ENCODE results near the gene MYO3B. TPM values are rescaled to one million over a fixed set of nuclear protein-coding genes. Genes with fewer than 3 reads are reported as not detected.

MYO3B gene
- total RNA-seq, 2 donors from 2014 or later = 0.26 to 0.79 TPM

DNA sequence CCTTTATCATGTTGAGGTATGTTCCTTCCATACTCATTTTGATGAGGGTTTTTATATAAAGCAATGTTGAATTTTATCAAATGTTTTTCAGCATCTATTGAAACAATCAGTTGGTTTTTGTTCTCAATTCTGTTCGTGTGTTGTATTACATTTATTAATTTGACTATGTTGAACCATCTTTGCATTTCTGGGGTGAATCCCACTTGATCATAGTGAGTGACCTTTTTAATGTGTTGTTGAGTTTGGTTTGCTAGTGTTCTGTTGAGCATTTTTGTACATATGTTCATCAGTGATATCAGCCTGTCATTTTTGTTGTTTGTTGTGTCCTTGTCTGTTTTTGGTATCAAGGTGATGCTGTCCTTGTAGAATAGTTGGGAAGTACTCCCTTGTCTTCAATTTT lies 110.9 kb downstream of the MYO3B start:
- H3K4me1 Mint-ChIP-seq = no peaks in the 10 kb centered on the region
- H3K27ac Mint-ChIP-seq = no peak overlapping the region
- peaks cover 10% of the 10 kb centered on the region for H3K9me3 Mint-ChIP-seq
- ATAC-seq (replicated peaks) = no peak
- peaks cover 28% of the 10 kb centered on the region for H3K27me3 Mint-ChIP-seq
- no peaks in the 10 kb centered on the region for H3K36me3 Mint-ChIP-seq (ENCODE audit: low read depth)
- no peak overlapping the region for H3K4me3 Mint-ChIP-seq

DNA sequence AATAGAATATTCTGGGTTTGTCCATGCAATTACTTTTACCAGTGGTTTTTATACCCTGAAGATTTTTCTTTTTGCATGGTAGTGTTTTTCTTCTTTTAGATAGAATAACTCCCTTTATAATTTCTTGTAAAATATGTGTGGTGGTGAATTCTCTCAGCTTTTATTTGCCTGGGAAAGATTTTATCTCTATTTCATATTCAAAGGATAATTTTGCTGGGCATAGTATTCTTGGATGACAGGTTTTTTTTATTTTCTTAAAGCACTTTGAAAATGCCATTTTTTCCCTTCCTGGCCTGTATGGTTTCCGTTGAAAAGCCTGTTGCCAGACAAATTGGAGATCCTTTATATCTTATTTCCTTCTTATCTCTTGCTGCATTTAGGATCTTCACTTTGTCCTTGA lies 113.5 kb downstream of the MYO3B start:
- Mint-ChIP-seq H3K36me3 (ENCODE audit: low read depth) (no peaks in the 10 kb centered on the region), H3K4me1 (no peaks in the 10 kb centered on the region), H3K9me3 (peaks cover 16% of the 10 kb centered on the region), H3K4me3 (no peak overlapping the region), H3K27me3 (peaks cover 34% of the 10 kb centered on the region), H3K27ac (no peak overlapping the region)
- ATAC-seq (replicated peaks) = no peak

- no peak overlapping the region for H3K27ac Mint-ChIP-seq
- no peak for ATAC-seq (replicated peaks)
These were observed 114.5 kb downstream of the MYO3B start for GRCh38 chr2:170292415-170292814.

DNA sequence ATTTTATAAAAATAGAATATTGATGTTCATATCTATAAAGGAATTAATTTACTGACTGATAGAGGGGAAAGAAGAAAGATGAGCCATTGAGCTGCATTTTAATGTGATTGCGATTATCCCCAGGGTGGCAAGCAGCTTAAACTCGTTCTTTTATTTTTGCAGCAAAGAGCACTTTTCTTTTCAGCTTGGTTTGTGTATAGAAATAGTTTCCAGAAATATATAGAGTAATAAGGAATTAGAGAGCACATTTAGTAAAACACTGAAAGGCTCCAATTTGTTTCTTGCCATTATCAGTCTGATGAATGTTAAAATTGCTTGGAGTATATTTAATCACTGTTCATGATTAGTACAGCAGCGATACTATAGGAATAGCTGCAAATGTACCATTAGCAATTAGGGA lies 119.5 kb downstream of the MYO3B start:
- Mint-ChIP-seq H3K9me3 (peaks cover 6% of the 10 kb centered on the region), H3K4me1 (no peaks in the 10 kb centered on the region), H3K4me3 (no peak overlapping the region), H3K27me3 (peaks cover 24% of the 10 kb centered on the region), H3K36me3 (ENCODE audit: low read depth) (no peaks in the 10 kb centered on the region), H3K27ac (no peak overlapping the region)
- no peak for ATAC-seq (replicated peaks)

More at GRCh38 chr2:170292415-170292814, 114.5 kb downstream of the MYO3B start:
- Mint-ChIP-seq H3K27me3 (peaks cover 38% of the 10 kb centered on the region), H3K4me1 (no peaks in the 10 kb centered on the region), H3K36me3 (ENCODE audit: low read depth) (no peaks in the 10 kb centered on the region), H3K4me3 (no peak overlapping the region), H3K9me3 (peaks cover 16% of the 10 kb centered on the region)

GRCh38 chr2:170298115-170298514 lies 120.2 kb downstream of the MYO3B start:
- H3K4me1 Mint-ChIP-seq = no peaks in the 10 kb centered on the region
- no peak for ATAC-seq (replicated peaks)
- no peak overlapping the region for H3K4me3 Mint-ChIP-seq
- no peak overlapping the region for H3K27ac Mint-ChIP-seq
- H3K36me3 Mint-ChIP-seq (ENCODE audit: low read depth) = no peaks in the 10 kb centered on the region
- peaks cover 6% of the 10 kb centered on the region for H3K9me3 Mint-ChIP-seq
- peaks cover 26% of the 10 kb centered on the region for H3K27me3 Mint-ChIP-seq

- Mint-ChIP-seq H3K4me1 (no peaks in the 10 kb centered on the region), H3K36me3 (ENCODE audit: low read depth) (no peaks in the 10 kb centered on the region), H3K27me3 (peaks cover 26% of the 10 kb centered on the region), H3K27ac (no peak overlapping the region), H3K9me3 (peaks cover 6% of the 10 kb centered on the region), H3K4me3 (no peak overlapping the region)
- ATAC-seq (replicated peaks) = no peak
These were observed 121.0 kb downstream of the MYO3B start for GRCh38 chr2:170298861-170299429.

DNA sequence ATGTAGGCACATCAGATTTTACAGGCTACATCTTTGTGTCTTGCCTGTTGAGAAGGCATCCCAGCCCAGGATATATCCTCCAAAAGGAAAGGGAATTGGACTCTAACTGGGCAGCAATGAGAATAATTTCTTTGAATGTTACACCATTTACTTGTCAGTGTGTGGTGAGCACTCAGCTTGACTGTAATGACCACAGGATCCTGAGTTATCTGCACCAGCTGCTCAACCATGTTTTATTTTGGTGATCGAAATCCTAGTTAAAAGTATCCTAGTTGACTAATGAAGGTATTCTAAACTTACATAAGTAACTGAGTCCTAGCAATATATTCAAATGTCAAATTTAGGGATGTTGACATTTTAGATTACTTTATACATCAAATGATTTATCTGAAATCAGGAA lies 123.0 kb downstream of the MYO3B start:
- Mint-ChIP-seq H3K27me3 (peaks cover 21% of the 10 kb centered on the region), H3K4me1 (no peaks in the 10 kb centered on the region), H3K36me3 (ENCODE audit: low read depth) (no peaks in the 10 kb centered on the region), H3K27ac (no peak overlapping the region), H3K9me3 (peaks cover 4% of the 10 kb centered on the region), H3K4me3 (no peak overlapping the region)
- no peak for ATAC-seq (replicated peaks)

- no peaks in the 10 kb centered on the region for H3K4me1 Mint-ChIP-seq
- H3K27ac Mint-ChIP-seq = no peak overlapping the region
- H3K9me3 Mint-ChIP-seq = no peaks in the 10 kb centered on the region
- H3K36me3 Mint-ChIP-seq (ENCODE audit: low read depth) = no peaks in the 10 kb centered on the region
- H3K27me3 Mint-ChIP-seq = peaks cover 17% of the 10 kb centered on the region
- ATAC-seq (replicated peaks) = no peak
- H3K4me3 Mint-ChIP-seq = no peak overlapping the region
These were observed 123.7 kb downstream of the MYO3B start for GRCh38 chr2:170301626-170302025.

DNA sequence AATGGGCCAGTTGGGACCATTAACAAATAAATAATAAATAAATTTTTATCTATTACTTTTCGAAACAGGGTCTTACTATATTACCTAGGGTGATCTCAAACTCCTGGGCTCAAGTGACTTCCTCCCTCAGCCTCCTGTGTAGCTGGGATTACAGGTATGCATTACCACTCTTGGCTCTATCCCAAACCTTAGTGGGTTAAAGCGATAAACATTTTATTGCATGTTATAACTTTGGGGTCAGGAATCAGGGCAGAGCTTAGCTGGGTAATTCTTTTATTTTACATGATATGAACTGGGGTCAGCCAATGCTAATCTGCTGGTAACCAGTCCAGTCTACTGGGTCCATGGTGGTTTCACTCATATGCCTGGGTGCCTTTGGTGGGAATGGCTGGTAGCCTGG lies 127.8 kb downstream of the MYO3B start:
- H3K9me3 Mint-ChIP-seq = no peaks in the 10 kb centered on the region
- no peak for ATAC-seq (replicated peaks)

DNA sequence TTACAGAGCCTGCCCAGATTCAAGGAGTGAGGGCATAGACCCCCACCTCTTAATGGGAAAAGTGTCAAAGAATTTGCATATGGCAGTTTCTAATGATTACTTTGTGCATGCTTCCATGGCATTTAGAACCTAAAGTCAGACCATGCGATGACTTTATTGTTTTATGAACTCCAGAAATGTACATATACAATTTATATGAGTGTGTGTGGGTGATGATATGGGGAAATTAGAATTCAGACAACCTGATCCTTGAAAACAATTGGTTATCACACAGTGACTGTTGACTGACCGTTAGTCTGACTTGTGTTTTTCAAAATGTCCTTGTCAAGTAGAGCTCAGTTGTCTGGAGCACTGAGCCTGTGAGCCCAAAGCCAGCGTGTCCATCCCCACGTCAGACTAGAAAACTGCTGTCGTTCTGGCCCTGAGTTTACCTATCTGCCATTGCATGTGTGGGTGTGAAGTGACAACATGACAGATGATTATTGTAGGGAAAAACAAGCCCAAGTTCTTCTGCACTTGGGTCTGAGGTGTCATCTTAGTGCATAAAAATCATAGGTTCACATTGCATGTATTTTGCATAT lies 128.4 kb downstream of the MYO3B start:
- H3K27me3 Mint-ChIP-seq = peaks cover 19% of the 10 kb centered on the region
- no peaks in the 10 kb centered on the region for H3K9me3 Mint-ChIP-seq
- H3K4me1 Mint-ChIP-seq = no peaks in the 10 kb centered on the region

More for the DNA sequence above, 127.8 kb downstream of the MYO3B start:
- H3K4me3 Mint-ChIP-seq = no peak overlapping the region
- H3K27me3 Mint-ChIP-seq = peaks cover 18% of the 10 kb centered on the region
- no peak overlapping the region for H3K27ac Mint-ChIP-seq
- no peaks in the 10 kb centered on the region for H3K36me3 Mint-ChIP-seq (ENCODE audit: low read depth)
- H3K4me1 Mint-ChIP-seq = no peaks in the 10 kb centered on the region

GRCh38 chr2:170307052-170307451 lies 129.1 kb downstream of the MYO3B start:
- H3K4me3 Mint-ChIP-seq = no peak overlapping the region
- ATAC-seq (replicated peaks) = no peak
- peaks cover 21% of the 10 kb centered on the region for H3K27me3 Mint-ChIP-seq
- H3K27ac Mint-ChIP-seq = no peak overlapping the region
- no peaks in the 10 kb centered on the region for H3K36me3 Mint-ChIP-seq (ENCODE audit: low read depth)
- H3K4me1 Mint-ChIP-seq = no peaks in the 10 kb centered on the region
- H3K9me3 Mint-ChIP-seq = no peaks in the 10 kb centered on the region

More for the DNA sequence above, 128.4 kb downstream of the MYO3B start:
- ATAC-seq (replicated peaks) = no peak
- Mint-ChIP-seq H3K27ac (no peak overlapping the region), H3K36me3 (ENCODE audit: low read depth) (no peaks in the 10 kb centered on the region), H3K4me3 (no peak overlapping the region)

GRCh38 chr2:170307555-170308351 lies 129.8 kb downstream of the MYO3B start:
- Mint-ChIP-seq H3K4me1 (no peaks in the 10 kb centered on the region), H3K27ac (no peak overlapping the region), H3K9me3 (no peaks in the 10 kb centered on the region), H3K27me3 (peaks cover 22% of the 10 kb centered on the region), H3K36me3 (ENCODE audit: low read depth) (no peaks in the 10 kb centered on the region), H3K4me3 (no peak overlapping the region)
- ATAC-seq (replicated peaks) = no peak

DNA sequence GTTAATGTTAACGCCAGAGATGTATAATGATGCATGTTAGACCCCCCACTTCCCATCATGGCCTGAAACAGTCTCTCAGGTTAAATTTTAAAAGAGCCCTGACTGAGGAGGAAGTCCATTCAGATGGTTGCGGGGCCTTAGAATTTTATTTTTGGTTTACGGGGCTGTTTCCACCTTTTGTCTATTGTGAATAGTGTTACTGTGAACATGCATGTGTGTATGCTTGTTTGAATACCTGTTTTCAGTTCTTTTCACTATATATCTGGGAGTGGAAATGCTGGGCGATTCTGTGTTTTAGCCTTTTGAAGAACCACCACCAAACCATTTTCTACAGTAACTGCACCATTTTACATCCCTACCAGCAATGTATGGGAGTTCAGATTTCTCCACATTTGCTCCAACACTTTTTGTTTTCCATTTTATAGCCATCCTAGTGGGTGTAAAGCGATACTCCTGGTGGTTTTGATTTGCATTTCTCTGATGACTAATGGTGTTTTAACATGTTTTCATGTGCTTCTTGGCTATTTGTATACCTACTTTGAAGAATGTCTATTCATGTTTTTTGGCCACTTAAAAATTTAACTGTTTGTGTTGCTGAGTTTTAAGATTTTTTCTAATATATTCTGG lies 133.0 kb downstream of the MYO3B start:
- ATAC-seq (replicated peaks) = no peak

GRCh38 chr2:170313347-170313991 lies 135.5 kb downstream of the MYO3B start:
- Mint-ChIP-seq H3K4me1 (no peaks in the 10 kb centered on the region), H3K4me3 (no peak overlapping the region), H3K9me3 (no peaks in the 10 kb centered on the region), H3K36me3 (ENCODE audit: low read depth) (no peaks in the 10 kb centered on the region), H3K27me3 (peaks cover 41% of the 10 kb centered on the region), H3K27ac (no peak overlapping the region)
- no peak for ATAC-seq (replicated peaks)

More for the DNA sequence above, 133.0 kb downstream of the MYO3B start:
- no peak overlapping the region for H3K4me3 Mint-ChIP-seq
- H3K9me3 Mint-ChIP-seq = no peaks in the 10 kb centered on the region
- no peaks in the 10 kb centered on the region for H3K4me1 Mint-ChIP-seq
- H3K36me3 Mint-ChIP-seq (ENCODE audit: low read depth) = no peaks in the 10 kb centered on the region
- no peak overlapping the region for H3K27ac Mint-ChIP-seq
- H3K27me3 Mint-ChIP-seq = peaks cover 34% of the 10 kb centered on the region
